Mesenchymal stem cell (in vitro differentiated cells and primary cell): ENCODE data around the gene PARP12. TPM values are rescaled to one million over a fixed set of nuclear protein-coding genes. Genes with fewer than 3 reads are reported as not detected.

Source experiments
- DNase-seq: peaks from one replicate; pipeline ENCODE4 v3.0.0-alpha.2; 2013
- H2AFZ ChIP-seq: one replicate; pipeline ENCODE4 v1.6.1; 2013; ENCODE audit warnings: low read depth, mild to moderate bottlenecking, control low read depth, inconsistent platforms, low read length, moderate library complexity
- H2AK5ac ChIP-seq: 2 replicates; pipeline ENCODE4 v1.6.1; 2013; ENCODE audit warnings: low read length, moderate library complexity, mild to moderate bottlenecking, inconsistent platforms; ENCODE audit not compliant: severe bottlenecking
- H2BK120ac ChIP-seq: one replicate; pipeline ENCODE4 v1.6.1; 2013; ENCODE audit warnings: low read depth, mild to moderate bottlenecking, inconsistent platforms, low read length, moderate library complexity
- H2BK12ac ChIP-seq, 2 experiments: one replicate each; pipeline ENCODE4 v1.6.1; 2013; ENCODE audit warnings: inconsistent platforms in 2 of 2, low read length in 2 of 2, mild to moderate bottlenecking in 2 of 2, moderate library complexity in 2 of 2, control low read depth in 1 of 2
- H2BK15ac ChIP-seq: one replicate; pipeline ENCODE4 v1.6.1; 2013; ENCODE audit warnings: mild to moderate bottlenecking, low read depth, inconsistent platforms; ENCODE audit not compliant: poor library complexity, severe bottlenecking
- H2BK5ac ChIP-seq: 2 replicates; pipeline ENCODE4 v1.6.1; 2013; ENCODE audit warnings: low read depth, mild to moderate bottlenecking, low read length, control low read depth, inconsistent platforms; ENCODE audit not compliant: poor library complexity, severe bottlenecking
- H3K14ac ChIP-seq, 2 experiments: one replicate each; pipeline ENCODE4 v1.6.1; 2013; ENCODE audit warnings: inconsistent platforms in 2 of 2, low read length in 2 of 2, control low read depth in 1 of 2, mild to moderate bottlenecking in 1 of 2, moderate library complexity in 1 of 2
- H3K18ac ChIP-seq, 2 experiments: one replicate each; pipeline ENCODE4 v1.6.1; 2013; ENCODE audit warnings: inconsistent platforms in 2 of 2, low read length in 2 of 2, control low read depth in 1 of 2, low read depth in 1 of 2, mild to moderate bottlenecking in 1 of 2
- H3K23ac ChIP-seq, 2 experiments: one replicate each; pipeline ENCODE4 v1.6.1; 2013; ENCODE audit warnings: inconsistent platforms in 2 of 2, low read length in 2 of 2, mild to moderate bottlenecking in 2 of 2, moderate library complexity in 2 of 2, control low read depth in 1 of 2
- H3K27ac ChIP-seq: 2 replicates; pipeline ENCODE4 v1.5.1; 2013; ENCODE audit warnings: mild to moderate bottlenecking, moderate library complexity, low read length, control low read depth, inconsistent platforms; ENCODE audit not compliant: poor library complexity, severe bottlenecking
- H3K27me3 ChIP-seq, 2 experiments: 2 replicates each; pipeline versions ENCODE4 v1.6.1 to v1.7.0; 2013; ENCODE audit warnings: low read length in 2 of 2, mild to moderate bottlenecking in 2 of 2, moderate library complexity in 2 of 2, control low read depth in 1 of 2, inconsistent platforms in 1 of 2; ENCODE audit not compliant: control insufficient read depth in 1 of 2, insufficient read depth in 1 of 2
- H3K36me3 ChIP-seq, 2 experiments: 2 replicates each; pipeline versions ENCODE4 v1.6.1 to v1.7.0; 2013; ENCODE audit warnings: low read length in 2 of 2, control low read depth in 1 of 2, inconsistent platforms in 1 of 2, low read depth in 1 of 2, mild to moderate bottlenecking in 1 of 2; ENCODE audit not compliant: insufficient read depth in 2 of 2, control insufficient read depth in 1 of 2
- H3K4ac ChIP-seq, 2 experiments: one replicate each; pipeline ENCODE4 v1.6.1; 2013; ENCODE audit warnings: inconsistent platforms in 2 of 2, low read length in 2 of 2, mild to moderate bottlenecking in 2 of 2, moderate library complexity in 2 of 2, control low read depth in 1 of 2, low read depth in 1 of 2
- H3K4me1 ChIP-seq: 2 replicates; pipeline ENCODE4 v1.6.1; 2013; ENCODE audit warnings: low read depth, low read length, control low read depth; ENCODE audit not compliant: control insufficient read depth, insufficient read depth
- H3K4me2 ChIP-seq: 2 replicates; pipeline ENCODE4 v1.6.1; 2013; ENCODE audit warnings: low read length, mild to moderate bottlenecking, inconsistent platforms; ENCODE audit not compliant: poor library complexity, severe bottlenecking
- H3K4me3 ChIP-seq, 2 experiments: 2 replicates each; pipeline versions ENCODE4 v1.5.1 to v1.7.0; 2013; ENCODE audit warnings: low read length in 2 of 2, mild to moderate bottlenecking in 2 of 2, control low read depth in 1 of 2, low read depth in 1 of 2; ENCODE audit not compliant: insufficient read depth in 1 of 2
- H3K79me1 ChIP-seq: replicated peaks from 2 replicates; pipeline ENCODE4 v1.6.1; 2013; ENCODE audit warnings: mild to moderate bottlenecking, control low read depth, low read length, inconsistent platforms; ENCODE audit not compliant: poor library complexity, severe bottlenecking
- H3K9ac ChIP-seq: 2 replicates; pipeline ENCODE4 v1.7.0; 2013; ENCODE audit warnings: mild to moderate bottlenecking, low read length, moderate library complexity
- H3K9me3 ChIP-seq: 2 replicates; pipeline ENCODE4 v1.7.0; 2013; ENCODE audit warnings: mild to moderate bottlenecking, low read length; ENCODE audit not compliant: control insufficient read depth
- H4K8ac ChIP-seq: one replicate; pipeline ENCODE4 v1.6.1; 2013; ENCODE audit warnings: inconsistent platforms, mild to moderate bottlenecking, low read length, moderate library complexity
- H4K91ac ChIP-seq: one replicate; pipeline ENCODE4 v1.6.1; 2013; ENCODE audit warnings: mild to moderate bottlenecking, low read length, inconsistent platforms
- WGBS: methylation state at CpG from one replicate; pipeline ENCODE4 v1.1.7; 2013; ENCODE audit warnings: mixed read lengths; 5-methylcytosine and 5-hydroxymethylcytosine counted together
- small RNA-seq: library from polyadenylated mRNA; stranded (forward); fragments of <200 nt; extraction: miRNeasy Mini kit (QIAGEN cat#:217004); gene quantifications from one replicate; pipeline ENCODE3, GENCODE V24; 2013; ENCODE audit warnings: low read depth

The PARP12 gene

GRCh38 chr7:139976055-139976837, 86.5 kb downstream of the PARP12 start:
- H3K27me3 ChIP-seq = peaks cover 0 to 33% of the 10 kb centered on the region in 2 experiments
- no peak overlapping the region for H3K18ac ChIP-seq
- DNase-seq = no peak
- no peak overlapping the region for H3K9ac ChIP-seq
- H4K91ac ChIP-seq = no peak overlapping the region
- no peak overlapping the region for H3K23ac ChIP-seq
- no peak overlapping the region for H3K27ac ChIP-seq
- no peaks in the 10 kb centered on the region for H3K9me3 ChIP-seq
- H2BK15ac ChIP-seq = no peak overlapping the region
- H3K4me1 ChIP-seq = peaks cover 2% of the 10 kb centered on the region
- H4K8ac ChIP-seq = no peak overlapping the region
- no peaks in the 10 kb centered on the region for H3K79me1 ChIP-seq
- H3K14ac ChIP-seq = no peak overlapping the region
- no peak overlapping the region for H3K4me3 ChIP-seq
- 92% methylated on average over 10 of the region's 11 CpGs for WGBS
- no peak overlapping the region for H2BK120ac ChIP-seq
- H2AK5ac ChIP-seq = no peak overlapping the region
- no peaks in the 10 kb centered on the region for H3K36me3 ChIP-seq
- H2BK12ac ChIP-seq = no peak overlapping the region
- H2AFZ ChIP-seq = no peak overlapping the region
- no peak overlapping the region for H3K4ac ChIP-seq
- H2BK5ac ChIP-seq = no peak overlapping the region
- H3K4me2 ChIP-seq = no peak overlapping the region

DNA sequence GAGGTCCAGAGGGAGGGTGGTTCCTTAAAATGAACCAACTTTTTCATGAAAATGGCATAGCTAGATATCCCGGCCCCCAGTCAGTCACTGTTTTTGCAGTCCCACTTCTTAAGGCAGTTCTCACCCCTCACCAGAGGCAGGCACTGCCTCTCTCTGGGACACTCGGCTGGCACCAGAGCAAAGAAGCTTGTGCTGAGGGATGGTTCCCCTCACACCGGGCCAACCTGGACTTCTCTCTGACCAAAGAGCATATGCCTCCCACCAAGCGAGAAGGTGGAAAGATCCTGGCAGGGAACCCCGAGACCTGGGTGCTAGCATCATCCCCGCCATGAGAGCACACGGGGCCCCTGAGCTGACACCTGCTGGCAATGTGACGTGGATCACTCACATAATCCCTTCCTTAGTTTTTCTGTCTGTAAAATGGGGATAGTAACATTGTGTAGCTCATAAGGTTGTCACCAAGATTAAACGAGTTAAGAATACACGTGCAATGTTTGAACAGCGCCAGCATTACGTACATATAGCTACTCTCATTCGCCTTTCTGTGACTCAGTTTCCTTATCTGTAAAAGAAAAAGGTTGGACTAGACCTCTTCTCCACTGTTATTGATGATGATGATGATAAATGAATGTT, 88.5 kb downstream of the PARP12 start:
- Histone ChIP-seq H3K27ac (no peak overlapping the region), H3K9me3 (no peaks in the 10 kb centered on the region), H2AFZ (no peak overlapping the region), H3K18ac (no peak overlapping the region), H4K91ac (no peak overlapping the region), H2BK5ac (no peak overlapping the region), H3K79me1 (no peaks in the 10 kb centered on the region), H2BK15ac (no peak overlapping the region), H3K27me3 (peaks cover 0 to 42% of the 10 kb centered on the region in 2 experiments), H4K8ac (no peak overlapping the region), H2AK5ac (no peak overlapping the region), H3K4me1 (no peaks in the 10 kb centered on the region), H3K9ac (no peak overlapping the region), H3K4me3 (no peak overlapping the region), H3K36me3 (no peaks in the 10 kb centered on the region), H3K4ac (no peak overlapping the region), H2BK12ac (no peak overlapping the region), H2BK120ac (no peak overlapping the region), H3K14ac (no peak overlapping the region), H3K23ac (no peak overlapping the region), H3K4me2 (no peak overlapping the region)
- WGBS = 96% methylated on average over 13 of the region's 13 CpGs
- no peak for DNase-seq

Small RNA genes within 50 kb of the gene (small RNA-seq; reads per million reads assigned to genes)
- gene RF00019 = not detected
